Panc1 (cell line): ENCODE results near the gene DBF4B. TPM values are rescaled to one million over a fixed set of nuclear protein-coding genes. Genes with fewer than 3 reads are reported as not detected.

Experiments
- ATAC-seq: fragments of 200-7000 bp; cut with Tn5 transposase; 2 replicates; pipeline ENCODE4 v1.9.1; 2020; ENCODE audit warnings: mild to moderate bottlenecking, moderate library complexity
- BruUV-seq: library from RNA; stranded (reverse); fragments of 400-500 nt; replicated peaks from 2 replicates; lab custom pipeline; 2021; lab: Mats Ljungman, UMichigan
- CTCF ChIA-PET: fragments of 300-600 bp; sonication (Branson Sonifier 250); formaldehyde crosslinking; loops from one replicate; lab custom pipeline; 2022; ENCODE audit warnings: antibody characterized with exemption; lab: Charles Lee
- POLR2A ChIA-PET: fragments of 300-600 bp; sonication (Branson Sonifier 250); formaldehyde crosslinking; loops from one replicate; lab custom pipeline; 2022; ENCODE audit warnings: antibody characterized with exemption; lab: Charles Lee
- DNase-seq: peaks from one replicate; pipeline ENCODE4 v3.0.0-alpha.2; 2010; ENCODE audit warnings: low read depth, low spot score
- H3K27ac ChIP-seq: 2 replicates; pipeline ENCODE4 v1.5.1; 2011; ENCODE audit warnings: mild to moderate bottlenecking, low read length, inconsistent platforms
- H3K27me3 ChIP-seq: fragments of 200-500 bp; sonication (Bioruptor generic); 2 replicates; pipeline ENCODE4 v1.6.0; 2014; ENCODE audit warnings: low read length, inconsistent platforms; ENCODE audit not compliant: control insufficient read depth, insufficient read depth
- H3K36me3 ChIP-seq: fragments of 200-500 bp; sonication (Bioruptor generic); 2 replicates; pipeline ENCODE4 v1.5.1; 2014; ENCODE audit warnings: inconsistent platforms, mild to moderate bottlenecking, low read length, moderate library complexity; ENCODE audit not compliant: control insufficient read depth, insufficient read depth
- H3K4me1 ChIP-seq: 2 replicates; pipeline ENCODE4 v1.5.1; 2011; ENCODE audit warnings: inconsistent platforms, mild to moderate bottlenecking, low read length, moderate library complexity; ENCODE audit not compliant: control insufficient read depth, insufficient read depth
- H3K4me3 ChIP-seq, 2 experiments: 2 replicates each; pipeline ENCODE4 v1.5.1; 2011 to 2012; ENCODE audit warnings: low read depth in 2 of 2, low read length in 2 of 2, mild to moderate bottlenecking in 2 of 2, inconsistent platforms in 1 of 2, moderate library complexity in 1 of 2
- H3K9me3 ChIP-seq: fragments of 200-500 bp; sonication (Bioruptor generic); 2 replicates; pipeline ENCODE4 v1.5.1; 2014; ENCODE audit warnings: low read depth, mild to moderate bottlenecking, inconsistent platforms, low read length, moderate library complexity; ENCODE audit not compliant: control insufficient read depth, insufficient read depth
- CTCF ChIP-seq: fragments of 450-650 bp; IDR thresholded peaks from 2 replicates; pipeline ENCODE4 v1.5.1; 2017; ENCODE audit warnings: mild to moderate bottlenecking
- POLR2AphosphoS5 ChIP-seq: IDR thresholded peaks from 2 replicates; pipeline ENCODE4 v1.6.1; 2012; ENCODE audit warnings: mild to moderate bottlenecking, low read depth, low read length, moderate library complexity
- SIN3A ChIP-seq: IDR thresholded peaks from 2 replicates; pipeline ENCODE4 v1.6.1; 2012; ENCODE audit warnings: low read depth, mild to moderate bottlenecking, low read length, moderate library complexity, borderline replicate concordance; ENCODE audit not compliant: insufficient read depth
- TCF7L2 ChIP-seq: IDR thresholded peaks from 2 replicates; pipeline ENCODE4 v1.6.1; 2011; ENCODE audit warnings: mild to moderate bottlenecking, low read depth, low read length, inconsistent platforms
- in situ Hi-C: cut with HindIII; loops from 2 replicates; pipeline ENCODE4 v1.10.0; 2016; ENCODE audit warnings: low sequenced_read_pairs, low pct_unique_long_range_greater_than_20kb
- intact Hi-C: fragments of 100-400 bp; cut with micrococcal nuclease; formaldehyde crosslinking; loops from one replicate; pipeline ENCODE4 v1.10.0; 2022; ENCODE audit not compliant: unreplicated experiment
- total RNA-seq: library from RNA; stranded (reverse); gene quantifications from one replicate; pipeline ENCODE4 v1.2.1, GENCODE V29; 2021; ENCODE audit not compliant: unreplicated experiment
- TF ChIP-seq, protein P1 (sequence below), 2 experiments: IDR thresholded peaks; 2 replicates each; pipeline ENCODE4 v1.6.1; 2011 to 2012; ENCODE audit warnings: low read depth in 2 of 2, control low read depth in 1 of 2, low read length in 1 of 2, mild to moderate bottlenecking in 1 of 2, moderate library complexity in 1 of 2; ENCODE audit not compliant: insufficient read depth in 1 of 2

The DBF4B gene
- total RNA-seq, 1 experiment from 2014 or later = 24.0 TPM

DNA sequence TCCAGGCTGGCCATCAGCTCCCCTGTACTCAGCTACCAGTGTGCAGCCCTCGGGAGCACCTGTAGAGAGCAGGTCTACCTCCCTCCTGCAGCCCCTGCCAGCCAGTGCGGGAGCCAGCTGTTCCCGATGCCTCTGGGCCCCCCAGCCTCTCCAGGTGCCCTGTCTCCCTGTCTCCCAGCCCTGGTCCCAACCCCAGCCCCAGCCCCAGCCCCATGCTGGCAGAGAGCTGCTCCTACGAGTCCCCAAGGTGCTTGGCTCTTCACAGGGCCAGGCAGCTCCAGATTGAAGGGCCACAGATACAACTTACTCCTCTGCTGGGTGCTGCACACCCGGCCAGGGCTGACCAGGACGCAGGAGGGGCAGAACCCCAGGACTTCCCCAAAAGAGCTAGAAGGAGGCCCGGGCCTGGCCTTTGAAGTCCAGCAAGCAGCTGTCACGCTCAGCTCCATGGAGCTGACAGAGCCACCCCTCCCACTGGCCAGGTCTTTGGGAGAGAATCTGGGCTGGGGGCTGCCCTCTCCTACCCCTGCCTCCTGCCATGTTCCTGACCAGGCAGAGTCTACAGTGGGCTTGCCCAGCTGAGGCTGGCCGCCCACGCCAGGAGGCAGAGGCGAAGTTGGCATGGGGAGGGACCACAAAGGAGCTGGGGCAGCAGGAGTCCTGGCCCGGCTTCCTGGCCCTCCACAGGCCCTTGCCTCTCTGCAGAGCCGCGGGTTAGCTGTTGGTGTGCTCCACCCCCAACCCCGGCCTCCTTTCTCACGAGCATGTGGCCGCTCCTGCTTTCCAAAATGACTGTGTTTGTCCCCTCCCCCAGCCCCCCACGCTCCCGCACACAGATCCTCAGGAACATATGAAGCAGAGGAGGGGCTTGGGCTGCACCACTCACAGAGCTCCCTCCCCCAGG is 40.9 kb downstream of the DBF4B start:
- ChIA-PET CTCF (interaction anchor here (0.6 kb wide), 1 partner anchor 216 kb away, joined by 3 read pairs; no protein-coding TSS in a partner anchor), POLR2A (no interaction called here)
- in situ Hi-C loops = no loop called here
- Histone ChIP-seq H3K4me3 (no peak overlapping the region), H3K27ac (no peak overlapping the region), H3K4me1 (no peaks in the 10 kb centered on the region), H3K36me3 (no peaks in the 10 kb centered on the region), H3K9me3 (no peaks in the 10 kb centered on the region), H3K27me3 (no peaks in the 10 kb centered on the region)
- TF ChIP-seq TCF7L2 = no peak
- no peak for TF ChIP-seq SIN3A
- no peak for TF ChIP-seq POLR2AphosphoS5
- TF ChIP-seq, protein P1, sequence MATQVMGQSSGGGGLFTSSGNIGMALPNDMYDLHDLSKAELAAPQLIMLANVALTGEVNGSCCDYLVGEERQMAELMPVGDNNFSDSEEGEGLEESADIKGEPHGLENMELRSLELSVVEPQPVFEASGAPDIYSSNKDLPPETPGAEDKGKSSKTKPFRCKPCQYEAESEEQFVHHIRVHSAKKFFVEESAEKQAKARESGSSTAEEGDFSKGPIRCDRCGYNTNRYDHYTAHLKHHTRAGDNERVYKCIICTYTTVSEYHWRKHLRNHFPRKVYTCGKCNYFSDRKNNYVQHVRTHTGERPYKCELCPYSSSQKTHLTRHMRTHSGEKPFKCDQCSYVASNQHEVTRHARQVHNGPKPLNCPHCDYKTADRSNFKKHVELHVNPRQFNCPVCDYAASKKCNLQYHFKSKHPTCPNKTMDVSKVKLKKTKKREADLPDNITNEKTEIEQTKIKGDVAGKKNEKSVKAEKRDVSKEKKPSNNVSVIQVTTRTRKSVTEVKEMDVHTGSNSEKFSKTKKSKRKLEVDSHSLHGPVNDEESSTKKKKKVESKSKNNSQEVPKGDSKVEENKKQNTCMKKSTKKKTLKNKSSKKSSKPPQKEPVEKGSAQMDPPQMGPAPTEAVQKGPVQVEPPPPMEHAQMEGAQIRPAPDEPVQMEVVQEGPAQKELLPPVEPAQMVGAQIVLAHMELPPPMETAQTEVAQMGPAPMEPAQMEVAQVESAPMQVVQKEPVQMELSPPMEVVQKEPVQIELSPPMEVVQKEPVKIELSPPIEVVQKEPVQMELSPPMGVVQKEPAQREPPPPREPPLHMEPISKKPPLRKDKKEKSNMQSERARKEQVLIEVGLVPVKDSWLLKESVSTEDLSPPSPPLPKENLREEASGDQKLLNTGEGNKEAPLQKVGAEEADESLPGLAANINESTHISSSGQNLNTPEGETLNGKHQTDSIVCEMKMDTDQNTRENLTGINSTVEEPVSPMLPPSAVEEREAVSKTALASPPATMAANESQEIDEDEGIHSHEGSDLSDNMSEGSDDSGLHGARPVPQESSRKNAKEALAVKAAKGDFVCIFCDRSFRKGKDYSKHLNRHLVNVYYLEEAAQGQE (IDR thresholded peaks at IDR 0.05; ENCODE audit: insufficient read depth in 1 of 2, low read depth in 2 of 2, low read length in 1 of 2) = no peak
- TF ChIP-seq CTCF = no peak
- intact Hi-C loops = no loop called here
- DNase-seq = no peak
- BruUV-seq = no TSS peak
- no peak for ATAC-seq

- ATAC-seq (no peak), DNase-seq (no peak)
- in situ Hi-C loops = no loop called here
- intact Hi-C loops = no loop called here
- Histone ChIP-seq H3K4me1 (no peaks in the 10 kb centered on the region), H3K4me3 (no peak overlapping the region), H3K36me3 (no peaks in the 10 kb centered on the region), H3K27me3 (no peaks in the 10 kb centered on the region), H3K27ac (no peak overlapping the region), H3K9me3 (no peaks in the 10 kb centered on the region)
- POLR2A ChIA-PET = no interaction called here
- CTCF ChIA-PET = no interaction called here
- BruUV-seq = TSS peak; percentile 37
- TF ChIP-seq CTCF (no peak), SIN3A (no peak), POLR2AphosphoS5 (no peak), TCF7L2 (no peak)
- TF ChIP-seq, protein P1 (IDR thresholded peaks at IDR 0.05; ENCODE audit: insufficient read depth in 1 of 2, low read depth in 2 of 2, low read length in 1 of 2) = no peak
These were observed 41.5 kb downstream of the DBF4B start for GRCh38 chr17:44749980-44750318.
